ENCODE results near the gene UTP14A. TPM values are rescaled to one million over a fixed set of nuclear protein-coding genes. Genes with fewer than 3 reads are reported as not detected.
A peak's percentile ranks its signal among the peaks of the same experiment; 100 is the strongest.

The UTP14A gene
- total and polyA plus RNA-seq, 5 donors from 2014 or later: 5.8 to 11.7 (median 8.5) TPM

GRCh38 chrX:129953881-129954280 lies 47.9 kb downstream of the UTP14A start:
- Mint-ChIP-seq H3K4me1 (peaks cover 5 to 20% (median 11%) of the 10 kb centered on the region in 4 donors), H3K36me3 (peaks cover 4% of the 10 kb centered on the region), H3K4me3 (peak overlapping the region; percentile 35 to 88 (median 72)), H3K9me3 (peaks cover 0 to 2% (median 0%) of the 10 kb centered on the region in 7 donors), H3K27ac (peak overlapping the region; percentile 20 to 69 (median 29)), H3K27me3 (peaks cover 6% of the 10 kb centered on the region)
- no peak overlapping the region for H3K4me3 ChIP-seq (ENCODE audit: low read depth, low read length)
- H3K27me3 ChIP-seq (ENCODE audit: control insufficient read depth, insufficient read depth, low read length): no peaks in the 10 kb centered on the region
- no peaks in the 10 kb centered on the region for H3K9me3 ChIP-seq (ENCODE audit: control insufficient read depth in 2 of 2, low read length in 2 of 2)
- no peak for DNase-seq
- peaks cover 14% of the 10 kb centered on the region for H3K4me1 ChIP-seq (ENCODE audit: control insufficient read depth, insufficient read depth, low read length, poor library complexity, severe bottlenecking)
- H3K27ac ChIP-seq (ENCODE audit: insufficient read depth, low read length, poor library complexity, severe bottlenecking): peak overlapping the region; percentile 14
- H3K36me3 ChIP-seq (ENCODE audit: control insufficient read depth, insufficient read depth, low read length): no peaks in the 10 kb centered on the region
- no peak for ATAC-seq (ENCODE audit: low read depth in 2 of 2)

GRCh38 chrX:129954804-129955203 lies 48.8 kb downstream of the UTP14A start:
- Histone ChIP-seq H3K9me3 (ENCODE audit: control insufficient read depth in 2 of 2, low read length in 2 of 2) (no peaks in the 10 kb centered on the region), H3K4me1 (ENCODE audit: control insufficient read depth, insufficient read depth, low read length, poor library complexity, severe bottlenecking) (peaks cover 14% of the 10 kb centered on the region), H3K27me3 (ENCODE audit: control insufficient read depth, insufficient read depth, low read length) (no peaks in the 10 kb centered on the region), H3K4me3 (ENCODE audit: low read depth, low read length) (no peak overlapping the region), H3K27ac (ENCODE audit: insufficient read depth, low read length, poor library complexity, severe bottlenecking) (no peak overlapping the region), H3K36me3 (ENCODE audit: control insufficient read depth, insufficient read depth, low read length) (no peaks in the 10 kb centered on the region)
- H3K4me1 Mint-ChIP-seq: peaks cover 5 to 20% (median 12%) of the 10 kb centered on the region in 4 donors
- peaks cover 6% of the 10 kb centered on the region for H3K27me3 Mint-ChIP-seq
- peaks cover 0 to 2% (median 0%) of the 10 kb centered on the region in 7 donors for H3K9me3 Mint-ChIP-seq
- no peak for DNase-seq
- peaks cover 4% of the 10 kb centered on the region for H3K36me3 Mint-ChIP-seq
- peak overlapping the region in 1 of 4 donors; percentile 36 for H3K4me3 Mint-ChIP-seq
- no peak overlapping the region for H3K27ac Mint-ChIP-seq
- ATAC-seq (ENCODE audit: low read depth in 2 of 2): no peak

DNA sequence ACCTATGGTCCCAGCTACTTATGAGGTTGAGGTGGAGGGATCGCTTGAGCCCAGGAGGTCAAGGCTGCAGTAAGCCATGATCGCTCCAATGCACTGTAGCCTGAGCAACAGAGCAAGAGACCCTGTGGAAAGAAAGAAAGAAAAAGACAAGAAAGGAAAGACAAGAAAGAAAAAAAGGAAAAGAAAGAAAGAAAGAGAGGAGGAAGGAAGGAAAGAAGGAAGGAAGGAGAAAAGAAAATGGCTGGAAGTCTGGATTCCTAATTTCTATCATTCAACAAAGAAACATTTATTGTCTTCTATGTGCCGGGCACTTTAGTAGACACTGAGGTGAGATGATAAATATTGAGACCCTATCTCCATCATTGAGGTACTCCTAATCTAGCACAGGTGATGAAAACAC lies 49.7 kb downstream of the UTP14A start:
- H3K4me1 ChIP-seq (ENCODE audit: control insufficient read depth, insufficient read depth, low read length, poor library complexity, severe bottlenecking): peaks cover 14% of the 10 kb centered on the region
- peaks cover 0 to 2% (median 0%) of the 10 kb centered on the region in 7 donors for H3K9me3 Mint-ChIP-seq
- peaks cover 6% of the 10 kb centered on the region for H3K27me3 Mint-ChIP-seq
- H3K27ac ChIP-seq (ENCODE audit: insufficient read depth, low read length, poor library complexity, severe bottlenecking): no peak overlapping the region
- no peaks in the 10 kb centered on the region for H3K36me3 ChIP-seq (ENCODE audit: control insufficient read depth, insufficient read depth, low read length)
- ATAC-seq (ENCODE audit: low read depth in 2 of 2) (no peak), DNase-seq (no peak)
- peak overlapping the region in 2 of 4 donors; percentile 8 to 36 for H3K4me3 Mint-ChIP-seq
- H3K9me3 ChIP-seq (ENCODE audit: control insufficient read depth in 2 of 2, low read length in 2 of 2): no peaks in the 10 kb centered on the region
- H3K27me3 ChIP-seq (ENCODE audit: control insufficient read depth, insufficient read depth, low read length): no peaks in the 10 kb centered on the region
- no peak overlapping the region for H3K27ac Mint-ChIP-seq
- H3K4me1 Mint-ChIP-seq: peaks cover 5 to 23% (median 15%) of the 10 kb centered on the region in 4 donors
- H3K4me3 ChIP-seq (ENCODE audit: low read depth, low read length): no peak overlapping the region
- peaks cover 4% of the 10 kb centered on the region for H3K36me3 Mint-ChIP-seq

GRCh38 chrX:129956145-129956544 lies 50.2 kb downstream of the UTP14A start:
- Histone ChIP-seq H3K27me3 (ENCODE audit: control insufficient read depth, insufficient read depth, low read length) (no peaks in the 10 kb centered on the region), H3K36me3 (ENCODE audit: control insufficient read depth, insufficient read depth, low read length) (no peaks in the 10 kb centered on the region), H3K27ac (ENCODE audit: insufficient read depth, low read length, poor library complexity, severe bottlenecking) (no peak overlapping the region), H3K4me1 (ENCODE audit: control insufficient read depth, insufficient read depth, low read length, poor library complexity, severe bottlenecking) (peaks cover 17% of the 10 kb centered on the region), H3K4me3 (ENCODE audit: low read depth, low read length) (no peak overlapping the region), H3K9me3 (ENCODE audit: control insufficient read depth in 2 of 2, low read length in 2 of 2) (no peaks in the 10 kb centered on the region)
- no peak for ATAC-seq (ENCODE audit: low read depth in 2 of 2)
- H3K27ac Mint-ChIP-seq: no peak overlapping the region
- no peak for DNase-seq
- peaks cover 0 to 2% (median 0%) of the 10 kb centered on the region in 7 donors for H3K9me3 Mint-ChIP-seq
- H3K4me3 Mint-ChIP-seq: peak overlapping the region; percentile 15 to 55 (median 24)
- peaks cover 4% of the 10 kb centered on the region for H3K36me3 Mint-ChIP-seq
- H3K27me3 Mint-ChIP-seq: peaks cover 6% of the 10 kb centered on the region
- peaks cover 5 to 28% (median 16%) of the 10 kb centered on the region in 4 donors for H3K4me1 Mint-ChIP-seq

GRCh38 chrX:129956765-129957164 lies 50.8 kb downstream of the UTP14A start:
- no peak for DNase-seq
- H3K9me3 Mint-ChIP-seq: peaks cover 0 to 2% (median 0%) of the 10 kb centered on the region in 7 donors
- Histone ChIP-seq H3K9me3 (ENCODE audit: control insufficient read depth in 2 of 2, low read length in 2 of 2) (no peaks in the 10 kb centered on the region), H3K36me3 (ENCODE audit: control insufficient read depth, insufficient read depth, low read length) (no peaks in the 10 kb centered on the region), H3K4me1 (ENCODE audit: control insufficient read depth, insufficient read depth, low read length, poor library complexity, severe bottlenecking) (peaks cover 23% of the 10 kb centered on the region), H3K27ac (ENCODE audit: insufficient read depth, low read length, poor library complexity, severe bottlenecking) (no peak overlapping the region), H3K27me3 (ENCODE audit: control insufficient read depth, insufficient read depth, low read length) (no peaks in the 10 kb centered on the region), H3K4me3 (ENCODE audit: low read depth, low read length) (no peak overlapping the region)
- no peak for ATAC-seq (ENCODE audit: low read depth in 2 of 2)
- peaks cover 4% of the 10 kb centered on the region for H3K36me3 Mint-ChIP-seq
- H3K4me1 Mint-ChIP-seq: peaks cover 5 to 34% (median 20%) of the 10 kb centered on the region in 4 donors
- H3K27ac Mint-ChIP-seq: peak overlapping the region in 1 of 3 donors; percentile 62
- peak overlapping the region in 3 of 4 donors; percentile 19 to 75 (median 55) for H3K4me3 Mint-ChIP-seq
- H3K27me3 Mint-ChIP-seq: peaks cover 6% of the 10 kb centered on the region

GRCh38 chrX:129957241-129958082 lies 51.5 kb downstream of the UTP14A start:
- Mint-ChIP-seq H3K9me3 (peaks cover 0 to 2% (median 0%) of the 10 kb centered on the region in 7 donors), H3K36me3 (peaks cover 4% of the 10 kb centered on the region), H3K27me3 (peaks cover 5% of the 10 kb centered on the region), H3K27ac (peak overlapping the region in 1 of 3 donors; percentile 65), H3K4me3 (peak overlapping the region; percentile 21 to 78 (median 62)), H3K4me1 (peaks cover 4 to 37% (median 22%) of the 10 kb centered on the region in 4 donors)
- Histone ChIP-seq H3K4me1 (ENCODE audit: control insufficient read depth, insufficient read depth, low read length, poor library complexity, severe bottlenecking) (peaks cover 21% of the 10 kb centered on the region), H3K4me3 (ENCODE audit: low read depth, low read length) (no peak overlapping the region), H3K27me3 (ENCODE audit: control insufficient read depth, insufficient read depth, low read length) (no peaks in the 10 kb centered on the region), H3K36me3 (ENCODE audit: control insufficient read depth, insufficient read depth, low read length) (no peaks in the 10 kb centered on the region), H3K27ac (ENCODE audit: insufficient read depth, low read length, poor library complexity, severe bottlenecking) (no peak overlapping the region), H3K9me3 (ENCODE audit: control insufficient read depth in 2 of 2, low read length in 2 of 2) (no peaks in the 10 kb centered on the region)
- peak in 2 of 3 donors; percentile 29 to 59 for DNase-seq
- peak; percentile 15 to 32 for ATAC-seq (ENCODE audit: low read depth in 2 of 2)

- H3K9me3 ChIP-seq (ENCODE audit: control insufficient read depth in 2 of 2, low read length in 2 of 2): no peaks in the 10 kb centered on the region
- Mint-ChIP-seq H3K4me1 (peaks cover 0 to 35% (median 18%) of the 10 kb centered on the region in 4 donors), H3K27me3 (no peaks in the 10 kb centered on the region), H3K27ac (peak overlapping the region in 1 of 3 donors; percentile 65), H3K36me3 (no peaks in the 10 kb centered on the region), H3K9me3 (peaks cover 0 to 1% (median 0%) of the 10 kb centered on the region in 7 donors), H3K4me3 (peak overlapping the region in 3 of 4 donors; percentile 48 to 78 (median 75))
- DNase-seq: no peak
- no peaks in the 10 kb centered on the region for H3K36me3 ChIP-seq (ENCODE audit: control insufficient read depth, insufficient read depth, low read length)
- no peak for ATAC-seq (ENCODE audit: low read depth in 2 of 2)
- peaks cover 19% of the 10 kb centered on the region for H3K4me1 ChIP-seq (ENCODE audit: control insufficient read depth, insufficient read depth, low read length, poor library complexity, severe bottlenecking)
- H3K4me3 ChIP-seq (ENCODE audit: low read depth, low read length): no peak overlapping the region
- H3K27ac ChIP-seq (ENCODE audit: insufficient read depth, low read length, poor library complexity, severe bottlenecking): no peak overlapping the region
- no peaks in the 10 kb centered on the region for H3K27me3 ChIP-seq (ENCODE audit: control insufficient read depth, insufficient read depth, low read length)
Observed at GRCh38 chrX:129958083-129958465, 52.1 kb downstream of the UTP14A start.

All from CD4-positive, CD25-positive, alpha-beta regulatory T cell (primary cell).